ENCODE measurements around the gene RASGRP4. TPM values are rescaled to one million over a fixed set of nuclear protein-coding genes. Genes with fewer than 3 reads are reported as not detected.

The RASGRP4 gene
- total and polyA plus RNA-seq, 4 donors = 3.5 to 39.0 (median 8.7) TPM

DNA sequence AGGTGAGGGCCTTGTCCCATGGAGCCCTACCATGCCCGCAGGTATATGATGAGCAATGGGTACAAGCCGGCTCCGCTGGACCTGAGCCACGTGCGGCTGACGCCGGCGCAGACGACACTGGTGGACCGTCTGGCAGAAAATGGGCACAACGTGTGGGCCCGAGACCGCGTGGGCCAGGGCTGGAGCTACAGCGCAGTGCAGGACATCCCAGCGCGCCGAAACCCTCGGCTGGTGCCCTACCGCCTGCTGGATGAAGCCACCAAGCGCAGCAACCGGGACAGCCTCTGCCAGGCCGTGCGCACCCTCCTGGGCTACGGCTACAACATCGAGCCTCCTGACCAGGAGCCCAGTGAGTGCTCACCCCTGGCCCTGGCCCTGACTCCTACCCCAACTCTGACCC is 40.0 kb upstream of the RASGRP4 start:
- peaks cover 0 to 4% (median 0%) of the 10 kb centered on the region in 3 donors for H3K27me3 ChIP-seq (ENCODE audit: control insufficient read depth in 3 of 3, insufficient read depth in 3 of 3, low read length in 2 of 3)
- H3K9ac ChIP-seq (ENCODE audit: insufficient read depth in 1 of 2, low read length in 2 of 2) = no peak overlapping the region
- H3K4me3 ChIP-seq = no peak overlapping the region
- DNase-seq = no peak
- peaks cover 0 to 4% (median 0%) of the 10 kb centered on the region in 4 donors for H3K9me3 ChIP-seq (ENCODE audit: control insufficient read depth in 4 of 4, insufficient read depth in 3 of 4, low read length in 3 of 4)
- H3K27ac ChIP-seq (ENCODE audit: low read depth in 1 of 2, low read length in 1 of 2) = no peak overlapping the region
- ATAC-seq (ENCODE audit: insufficient read depth, low FRiP score) = no peak
- no peak for TF ChIP-seq CTCF (IDR thresholded peaks at IDR 0.05; ENCODE audit: control extremely low read depth, extremely low read depth)
- WGBS, 2 donors = 92 to 95% methylated on average over 26 of the region's 26 CpGs
- no peaks in the 10 kb centered on the region for H3K4me1 ChIP-seq (ENCODE audit: control insufficient read depth in 5 of 5, insufficient read depth in 5 of 5, low read length in 5 of 5)
- no peaks in the 10 kb centered on the region for H3K36me3 ChIP-seq (ENCODE audit: control insufficient read depth in 4 of 4, insufficient read depth in 4 of 4, low read length in 4 of 4)

DNA sequence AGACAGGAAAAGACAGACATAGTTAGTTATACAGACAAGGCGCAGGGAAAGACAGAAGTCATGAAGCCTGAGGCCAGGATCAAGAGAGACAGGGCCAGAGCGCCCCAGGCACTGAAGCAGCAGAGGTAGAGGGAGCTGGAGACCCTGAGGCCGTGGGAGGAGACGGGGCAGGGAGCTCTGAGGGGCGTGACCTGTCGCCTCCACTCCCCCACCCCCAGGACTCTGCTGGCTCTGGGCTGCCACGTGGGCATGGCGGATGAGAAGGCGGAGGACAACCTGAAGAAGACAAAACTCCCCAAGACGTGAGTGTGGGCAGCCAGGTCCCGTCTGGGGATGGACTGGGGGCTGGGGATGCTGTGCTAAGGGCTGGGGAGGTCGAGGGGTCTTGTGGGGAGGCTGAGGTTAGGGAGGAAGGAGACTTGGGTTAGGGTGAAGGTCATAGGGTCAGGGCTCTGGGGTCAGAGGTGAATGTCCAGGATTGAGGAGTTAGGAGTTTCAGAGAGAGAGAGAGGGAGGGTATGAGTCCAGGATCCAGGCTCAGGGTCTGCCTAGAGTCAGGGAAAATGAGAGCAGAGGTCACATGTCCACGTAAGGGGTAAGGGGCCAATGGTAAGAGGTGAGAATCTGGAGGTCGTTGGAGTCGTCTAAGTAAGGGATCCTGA is 38.5 kb upstream of the RASGRP4 start:
- peaks cover 0 to 4% (median 0%) of the 10 kb centered on the region in 4 donors for H3K9me3 ChIP-seq (ENCODE audit: control insufficient read depth in 4 of 4, insufficient read depth in 3 of 4, low read length in 3 of 4)
- no peak for TF ChIP-seq CTCF (IDR thresholded peaks at IDR 0.05; ENCODE audit: control extremely low read depth, extremely low read depth)
- no peaks in the 10 kb centered on the region for H3K4me1 ChIP-seq (ENCODE audit: control insufficient read depth in 5 of 5, insufficient read depth in 5 of 5, low read length in 5 of 5)
- no peak overlapping the region for H3K9ac ChIP-seq (ENCODE audit: insufficient read depth in 1 of 2, low read length in 2 of 2)
- H3K36me3 ChIP-seq (ENCODE audit: control insufficient read depth in 4 of 4, insufficient read depth in 4 of 4, low read length in 4 of 4) = no peaks in the 10 kb centered on the region
- no peak for ATAC-seq (ENCODE audit: insufficient read depth, low FRiP score)
- no peak overlapping the region for H3K27ac ChIP-seq (ENCODE audit: low read depth in 1 of 2, low read length in 1 of 2)
- H3K4me3 ChIP-seq = no peak overlapping the region
- H3K27me3 ChIP-seq (ENCODE audit: control insufficient read depth in 3 of 3, insufficient read depth in 3 of 3, low read length in 2 of 3) = peaks cover 0 to 4% (median 0%) of the 10 kb centered on the region in 3 donors
- WGBS, 2 donors = 58 to 68% methylated on average over 15 of the region's 15 CpGs
- no peak for DNase-seq

- DNase-seq = no peak
- Histone ChIP-seq H3K4me3 (no peak overlapping the region), H3K27ac (ENCODE audit: low read depth in 1 of 2, low read length in 1 of 2) (no peak overlapping the region), H3K4me1 (ENCODE audit: control insufficient read depth in 5 of 5, insufficient read depth in 5 of 5, low read length in 5 of 5) (no peaks in the 10 kb centered on the region), H3K9me3 (ENCODE audit: control insufficient read depth in 4 of 4, insufficient read depth in 3 of 4, low read length in 3 of 4) (peaks cover 0 to 6% (median 0%) of the 10 kb centered on the region in 4 donors), H3K36me3 (ENCODE audit: control insufficient read depth in 4 of 4, insufficient read depth in 4 of 4, low read length in 4 of 4) (no peaks in the 10 kb centered on the region), H3K9ac (ENCODE audit: insufficient read depth in 1 of 2, low read length in 2 of 2) (no peak overlapping the region), H3K27me3 (ENCODE audit: control insufficient read depth in 3 of 3, insufficient read depth in 3 of 3, low read length in 2 of 3) (peaks cover 0 to 4% (median 0%) of the 10 kb centered on the region in 3 donors)
- WGBS, 2 donors = 89 to 90% methylated on average over 18 of the region's 18 CpGs
- no peak for TF ChIP-seq CTCF (IDR thresholded peaks at IDR 0.05; ENCODE audit: control extremely low read depth, extremely low read depth)
- no peak for ATAC-seq (ENCODE audit: insufficient read depth, low FRiP score)
These were observed 37.3 kb upstream of the RASGRP4 start for GRCh38 chr19:38463365-38463764.

All from lung (tissue), 12 donors.